ENCODE measurements around the gene RPN2.
A peak's percentile ranks its signal among the peaks of the same experiment; 100 is the strongest.

RPN2 gene

GRCh38 chr20:37270576-37271420, 91.7 kb downstream of the RPN2 start:
- peak; percentile 34 to 54 for ATAC-seq

GRCh38 chr20:37271421-37271768, 92.3 kb downstream of the RPN2 start:
- ATAC-seq: no peak

GRCh38 chr20:37273988-37274387, 94.9 kb downstream of the RPN2 start:
- no peak for ATAC-seq

- peak in 1 of 2 donors; percentile 6 for ATAC-seq
These were observed 95.9 kb downstream of the RPN2 start for GRCh38 chr20:37274851-37275524.

- no peak for ATAC-seq
These were observed 97.5 kb downstream of the RPN2 start for GRCh38 chr20:37276494-37277252.

GRCh38 chr20:37277253-37277593, 98.1 kb downstream of the RPN2 start:
- no peak for ATAC-seq

- ATAC-seq: no peak
These were observed 99.9 kb downstream of the RPN2 start for GRCh38 chr20:37278966-37279590.

- ATAC-seq: no peak
These were observed 100.7 kb downstream of the RPN2 start for GRCh38 chr20:37279820-37280219.

- ATAC-seq: no peak
These were observed 101.3 kb downstream of the RPN2 start for GRCh38 chr20:37280403-37280802.

GRCh38 chr20:37282556-37282955, 103.4 kb downstream of the RPN2 start:
- no peak for ATAC-seq

- ATAC-seq: no peak
These were observed 104.5 kb downstream of the RPN2 start for GRCh38 chr20:37283530-37284195.

GRCh38 chr20:37284691-37285161, 105.6 kb downstream of the RPN2 start:
- ATAC-seq: no peak

- ATAC-seq: no peak
These were observed 106.7 kb downstream of the RPN2 start for GRCh38 chr20:37285664-37286374.

GRCh38 chr20:37288091-37288490, 109.0 kb downstream of the RPN2 start:
- ATAC-seq: no peak

- ATAC-seq: no peak
These were observed 111.2 kb downstream of the RPN2 start for GRCh38 chr20:37290158-37290810.
